K562 (cell line): ENCODE data around the gene TSGA10IP. TPM values are rescaled to one million over a fixed set of nuclear protein-coding genes. Genes with fewer than 3 reads are reported as not detected.

Source experiments
- ETV5 ChIP-seq: sonication (generic); formaldehyde crosslinking; IDR thresholded peaks from 2 replicates; pipeline ENCODE4 v1.4.0; 2020; ENCODE audit warnings: low read depth, mild to moderate bottlenecking, missing genetic modification reagents
- FOXP1 ChIP-seq: sonication (generic); formaldehyde crosslinking; IDR thresholded peaks from 2 replicates; pipeline ENCODE4 v1.8.0; 2022; ENCODE audit warnings: mild to moderate bottlenecking, missing genetic modification reagents
- HNRNPK ChIP-seq: fragments of 200-400 bp; formaldehyde crosslinking; IDR thresholded peaks from one replicate; pipeline ENCODE4 v1.6.1; 2018; ENCODE audit warnings: mild to moderate bottlenecking, low read depth, low read length; ENCODE audit not compliant: poor library complexity, severe bottlenecking
- MTA3 ChIP-seq: fragments of 450-650 bp; formaldehyde crosslinking; IDR thresholded peaks from 2 replicates; pipeline ENCODE4 v1.6.1; 2017; ENCODE audit warnings: mild to moderate bottlenecking, borderline replicate concordance
- NFATC3 ChIP-seq: fragments of 450-650 bp; IDR thresholded peaks from 2 replicates; pipeline ENCODE4 v1.6.1; 2017; ENCODE audit warnings: mild to moderate bottlenecking
- NKRF ChIP-seq: fragments of 450-650 bp; IDR thresholded peaks from 2 replicates; pipeline ENCODE4 v1.6.1; 2016; ENCODE audit warnings: borderline replicate concordance
- PHB2 ChIP-seq: fragments of 450-650 bp; IDR thresholded peaks from 2 replicates; pipeline ENCODE4 v1.6.1; 2017; ENCODE audit warnings: low read depth
- PML ChIP-seq: IDR thresholded peaks from 2 replicates; pipeline ENCODE4 v1.6.1; 2012; ENCODE audit warnings: low read length, inconsistent platforms
- RBBP5 ChIP-seq: fragments of 200-600 bp; sonication (generic); IDR thresholded peaks from 2 replicates; pipeline ENCODE4 v1.6.1; 2012; ENCODE audit warnings: borderline replicate concordance, mild to moderate bottlenecking, low read length, control low read depth, inconsistent platforms; ENCODE audit not compliant: insufficient read depth, poor library complexity, severe bottlenecking
- ZNF318 ChIP-seq, 2 experiments: fragments of 450-650 bp; IDR thresholded peaks; 2 replicates each; pipeline ENCODE4 v1.6.1; 2016; ENCODE audit warnings: mild to moderate bottlenecking in 2 of 2, borderline replicate concordance in 1 of 2, low read depth in 1 of 2, moderate library complexity in 1 of 2
- ZNF586 ChIP-seq: fragments of 450-650 bp; formaldehyde crosslinking; conservative IDR thresholded peaks from 2 replicates; pipeline ENCODE4 v1.4.0; 2020; ENCODE audit warnings: mild to moderate bottlenecking, moderate library complexity
- ZNF778 ChIP-seq: fragments of 450-650 bp; formaldehyde crosslinking; IDR thresholded peaks from 2 replicates; pipeline ENCODE4 v1.4.0; 2020; ENCODE audit warnings: mild to moderate bottlenecking, moderate library complexity
- polyA plus RNA-seq, 8 experiments: library from polyadenylated mRNA; depleted of rRNA in 4 of 8; stranded (reverse) in 5 of 8; unstranded in 3 of 8; fragments of >200 nt; fragmentation: Nextera tagmentation in 2 of 8; fragmentation: Illumina TruSeq in 1 of 8; extraction: Ambion mirVana in 2 of 8; extraction: Trizol in 1 of 8; gene quantifications; 2 replicates each; pipeline versions ENCODE4 v1.2.1 to v1.2.3, GENCODE V29; 2011 to 2014; ENCODE audit warnings: inconsistent platforms in 1 of 8, missing spikeins in 1 of 8
- total RNA-seq, 7 experiments: library from RNA; depleted of rRNA in 6 of 7; stranded (reverse); fragments of >200 nt in 6 of 7; fragmentation: Illumina TruSeq in 2 of 7; extraction: Trizol in 2 of 7; gene quantifications; 2 replicates each; pipeline versions ENCODE4 v1.2.1 to v1.2.3, GENCODE V29; 2011 to 2021; ENCODE audit warnings: low replicate concordance in 1 of 7
- TF ChIP-seq, protein P1 (sequence below): fragments of 450-650 bp; IDR thresholded peaks from 2 replicates; pipeline ENCODE4 v1.6.1; 2016; ENCODE audit warnings: low read depth, mild to moderate bottlenecking, moderate library complexity
- TF ChIP-seq, protein P2 (sequence below): sonication (generic); formaldehyde crosslinking; IDR thresholded peaks from 2 replicates; pipeline ENCODE4 v1.8.1; 2023; ENCODE audit warnings: mild to moderate bottlenecking, missing genetic modification reagents

TSGA10IP gene
- total and polyA plus RNA-seq, 9 of the 15 experiments (the other 6 are each of a cell fraction or from before 2014, with no cell fraction given): not detected

DNA sequence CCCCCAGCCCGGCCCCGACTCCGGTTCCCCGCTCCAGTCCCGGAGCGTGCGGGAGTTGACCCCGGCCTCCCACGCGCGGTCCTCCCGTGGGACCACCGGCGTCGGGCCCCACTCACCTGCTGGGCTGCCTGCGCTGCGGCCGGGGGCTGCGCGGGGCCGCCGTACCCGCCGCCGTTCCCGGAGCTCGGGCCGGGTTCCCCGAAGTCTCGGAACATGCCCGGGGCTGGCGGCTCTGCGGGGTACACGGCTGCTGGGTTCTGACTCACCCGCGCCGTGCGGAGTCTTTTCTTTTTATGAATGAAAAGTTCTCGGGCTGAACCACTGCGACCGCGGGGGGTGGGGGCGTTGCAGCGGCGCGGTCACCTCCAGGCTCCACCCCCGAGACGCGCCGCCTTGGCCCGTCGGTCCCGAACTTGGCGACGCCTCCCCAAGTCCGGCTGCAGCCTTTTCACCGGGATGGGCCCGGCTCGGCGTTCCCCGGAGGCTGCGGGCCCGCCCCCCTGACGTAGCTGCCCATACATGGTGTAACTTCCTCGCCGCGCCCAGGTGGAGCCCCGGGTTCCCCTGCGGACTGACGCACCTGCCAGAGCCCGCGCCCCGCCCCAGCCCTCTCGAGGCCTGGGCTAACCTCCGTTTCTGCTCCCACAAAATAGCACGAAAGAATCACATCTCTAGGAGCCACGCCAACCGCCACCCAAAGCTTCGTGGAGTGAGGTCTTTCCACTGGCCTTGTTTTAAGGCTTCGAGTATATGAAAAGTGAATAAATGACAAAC is 45.0 kb upstream of the TSGA10IP start, which contains the start of gene FOSL1 (continued):
- TF ChIP-seq NFATC3 (no peak), PML (peak; percentile 82), NKRF (peak; percentile 62; the same call in 1 of the 2 replicates), PHB2 (no peak), RBBP5 (peak; percentile 18), HNRNPK (peak; percentile 57), FOXP1 (CRISPR knock-in tag) (peak; percentile 74), MTA3 (peak; percentile 87; the same call in 1 of the 2 replicates), ZNF586 (CRISPR knock-in tag) (no peak), ZNF778 (CRISPR knock-in tag) (no peak), ZNF318 (IDR thresholded peaks at IDR 0.05; ENCODE audit: borderline replicate concordance in 1 of 2, low read depth in 1 of 2) (0 out of 4 replicates have a peak, but pooled peaks of 1 of the 2 experiments have one; percentile 22), ETV5 (CRISPR knock-in tag) (peak; percentile 64; the same call in 1 of the 2 replicates)
- TF ChIP-seq, protein P1, sequence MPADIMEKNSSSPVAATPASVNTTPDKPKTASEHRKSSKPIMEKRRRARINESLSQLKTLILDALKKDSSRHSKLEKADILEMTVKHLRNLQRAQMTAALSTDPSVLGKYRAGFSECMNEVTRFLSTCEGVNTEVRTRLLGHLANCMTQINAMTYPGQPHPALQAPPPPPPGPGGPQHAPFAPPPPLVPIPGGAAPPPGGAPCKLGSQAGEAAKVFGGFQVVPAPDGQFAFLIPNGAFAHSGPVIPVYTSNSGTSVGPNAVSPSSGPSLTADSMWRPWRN: no peak
- TF ChIP-seq, protein P2, sequence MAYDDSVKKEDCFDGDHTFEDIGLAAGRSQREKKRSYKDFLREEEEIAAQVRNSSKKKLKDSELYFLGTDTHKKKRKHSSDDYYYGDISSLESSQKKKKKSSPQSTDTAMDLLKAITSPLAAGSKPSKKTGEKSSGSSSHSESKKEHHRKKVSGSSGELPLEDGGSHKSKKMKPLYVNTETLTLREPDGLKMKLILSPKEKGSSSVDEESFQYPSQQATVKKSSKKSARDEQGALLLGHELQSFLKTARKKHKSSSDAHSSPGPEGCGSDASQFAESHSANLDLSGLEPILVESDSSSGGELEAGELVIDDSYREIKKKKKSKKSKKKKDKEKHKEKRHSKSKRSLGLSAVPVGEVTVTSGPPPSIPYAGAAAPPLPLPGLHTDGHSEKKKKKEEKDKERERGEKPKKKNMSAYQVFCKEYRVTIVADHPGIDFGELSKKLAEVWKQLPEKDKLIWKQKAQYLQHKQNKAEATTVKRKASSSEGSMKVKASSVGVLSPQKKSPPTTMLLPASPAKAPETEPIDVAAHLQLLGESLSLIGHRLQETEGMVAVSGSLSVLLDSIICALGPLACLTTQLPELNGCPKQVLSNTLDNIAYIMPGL: no peak
